ENCODE data around the gene KDM5B.

DNA sequence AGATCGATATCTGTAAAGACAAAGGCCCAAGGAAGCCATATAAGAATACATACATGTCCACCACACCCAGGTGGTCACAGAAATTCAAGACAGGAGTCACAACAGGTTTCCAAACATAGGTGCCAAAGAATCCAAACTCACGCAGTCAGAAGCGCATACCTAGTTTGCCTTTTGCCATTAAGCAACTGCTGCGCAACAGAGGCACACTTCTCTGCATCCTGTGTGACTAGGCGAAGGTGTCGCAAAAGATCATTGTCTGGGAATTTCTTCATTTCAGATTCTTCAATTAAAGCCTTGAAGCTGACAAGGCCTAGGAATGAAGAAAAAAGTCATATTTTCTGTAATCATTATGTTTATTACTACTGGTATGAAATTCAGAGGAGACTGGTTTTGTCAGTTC is 65.7 kb downstream of the KDM5B start:
- TF ChIP-seq, protein P1, sequence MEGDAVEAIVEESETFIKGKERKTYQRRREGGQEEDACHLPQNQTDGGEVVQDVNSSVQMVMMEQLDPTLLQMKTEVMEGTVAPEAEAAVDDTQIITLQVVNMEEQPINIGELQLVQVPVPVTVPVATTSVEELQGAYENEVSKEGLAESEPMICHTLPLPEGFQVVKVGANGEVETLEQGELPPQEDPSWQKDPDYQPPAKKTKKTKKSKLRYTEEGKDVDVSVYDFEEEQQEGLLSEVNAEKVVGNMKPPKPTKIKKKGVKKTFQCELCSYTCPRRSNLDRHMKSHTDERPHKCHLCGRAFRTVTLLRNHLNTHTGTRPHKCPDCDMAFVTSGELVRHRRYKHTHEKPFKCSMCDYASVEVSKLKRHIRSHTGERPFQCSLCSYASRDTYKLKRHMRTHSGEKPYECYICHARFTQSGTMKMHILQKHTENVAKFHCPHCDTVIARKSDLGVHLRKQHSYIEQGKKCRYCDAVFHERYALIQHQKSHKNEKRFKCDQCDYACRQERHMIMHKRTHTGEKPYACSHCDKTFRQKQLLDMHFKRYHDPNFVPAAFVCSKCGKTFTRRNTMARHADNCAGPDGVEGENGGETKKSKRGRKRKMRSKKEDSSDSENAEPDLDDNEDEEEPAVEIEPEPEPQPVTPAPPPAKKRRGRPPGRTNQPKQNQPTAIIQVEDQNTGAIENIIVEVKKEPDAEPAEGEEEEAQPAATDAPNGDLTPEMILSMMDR (IDR thresholded peaks at IDR 0.05): no peak
- no peak for TF ChIP-seq POLR2A (IDR thresholded peaks at IDR 0.05)

Data from body of pancreas (tissue), 4 donors.